ENCODE data around the gene CDK8. TPM values are rescaled to one million over a fixed set of nuclear protein-coding genes. Genes with fewer than 3 reads are reported as not detected.

Gene CDK8
- total RNA-seq, 1 experiment from 2014 or later = 22.2 TPM

DNA sequence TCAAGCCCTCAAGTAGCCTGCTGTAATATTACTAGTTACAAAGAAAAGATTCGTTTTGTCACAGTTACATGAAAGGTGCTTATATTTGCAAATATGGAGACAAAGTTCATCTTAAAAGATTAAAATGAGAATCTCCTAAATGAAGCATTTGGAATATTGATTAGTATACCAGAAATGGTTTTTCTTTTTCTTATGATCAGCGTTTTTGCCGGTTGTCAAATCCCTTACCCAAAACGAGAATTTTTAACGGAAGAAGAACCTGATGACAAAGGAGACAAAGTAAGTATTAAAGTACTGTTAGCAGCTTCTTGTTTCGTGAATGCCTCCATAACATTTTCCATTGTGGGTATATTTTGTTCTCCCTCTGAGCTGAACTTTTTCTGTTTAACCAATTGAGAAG, 147.1 kb downstream of the CDK8 start:
- intact Hi-C loops (cut with micrococcal nuclease) = no loop called here
- ChIA-PET CTCF (interaction anchor here (1.1 kb wide), 1 partner anchor 10 kb away, joined by 7 read pairs; no protein-coding TSS in a partner anchor), POLR2A (interaction anchor here (0.6 kb wide), 1 partner anchor 672 kb away, joined by 3 read pairs; no protein-coding TSS in a partner anchor)
- H3K4me1 Mint-ChIP-seq (ENCODE audit: insufficient read depth, unreplicated experiment) = no peaks in the 10 kb centered on the region
- TF ChIP-seq, protein P1, sequence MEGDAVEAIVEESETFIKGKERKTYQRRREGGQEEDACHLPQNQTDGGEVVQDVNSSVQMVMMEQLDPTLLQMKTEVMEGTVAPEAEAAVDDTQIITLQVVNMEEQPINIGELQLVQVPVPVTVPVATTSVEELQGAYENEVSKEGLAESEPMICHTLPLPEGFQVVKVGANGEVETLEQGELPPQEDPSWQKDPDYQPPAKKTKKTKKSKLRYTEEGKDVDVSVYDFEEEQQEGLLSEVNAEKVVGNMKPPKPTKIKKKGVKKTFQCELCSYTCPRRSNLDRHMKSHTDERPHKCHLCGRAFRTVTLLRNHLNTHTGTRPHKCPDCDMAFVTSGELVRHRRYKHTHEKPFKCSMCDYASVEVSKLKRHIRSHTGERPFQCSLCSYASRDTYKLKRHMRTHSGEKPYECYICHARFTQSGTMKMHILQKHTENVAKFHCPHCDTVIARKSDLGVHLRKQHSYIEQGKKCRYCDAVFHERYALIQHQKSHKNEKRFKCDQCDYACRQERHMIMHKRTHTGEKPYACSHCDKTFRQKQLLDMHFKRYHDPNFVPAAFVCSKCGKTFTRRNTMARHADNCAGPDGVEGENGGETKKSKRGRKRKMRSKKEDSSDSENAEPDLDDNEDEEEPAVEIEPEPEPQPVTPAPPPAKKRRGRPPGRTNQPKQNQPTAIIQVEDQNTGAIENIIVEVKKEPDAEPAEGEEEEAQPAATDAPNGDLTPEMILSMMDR (IDR thresholded peaks at IDR 0.05; ENCODE audit: unreplicated experiment) = no peak
- no peak for DNase-seq (ENCODE audit: unreplicated experiment)
- no TSS peak for BruUV-seq (replicated peaks)
- H3K36me3 Mint-ChIP-seq (ENCODE audit: insufficient read depth, unreplicated experiment) = peaks cover 27% of the 10 kb centered on the region
- no peak overlapping the region for H3K4me3 Mint-ChIP-seq (ENCODE audit: unreplicated experiment)
- H3K9me3 Mint-ChIP-seq (ENCODE audit: unreplicated experiment) = no peaks in the 10 kb centered on the region
- no peaks in the 10 kb centered on the region for H3K27me3 Mint-ChIP-seq (ENCODE audit: insufficient read depth, unreplicated experiment)
- H3K27ac Mint-ChIP-seq (ENCODE audit: low read depth, unreplicated experiment) = no peak overlapping the region

DNA sequence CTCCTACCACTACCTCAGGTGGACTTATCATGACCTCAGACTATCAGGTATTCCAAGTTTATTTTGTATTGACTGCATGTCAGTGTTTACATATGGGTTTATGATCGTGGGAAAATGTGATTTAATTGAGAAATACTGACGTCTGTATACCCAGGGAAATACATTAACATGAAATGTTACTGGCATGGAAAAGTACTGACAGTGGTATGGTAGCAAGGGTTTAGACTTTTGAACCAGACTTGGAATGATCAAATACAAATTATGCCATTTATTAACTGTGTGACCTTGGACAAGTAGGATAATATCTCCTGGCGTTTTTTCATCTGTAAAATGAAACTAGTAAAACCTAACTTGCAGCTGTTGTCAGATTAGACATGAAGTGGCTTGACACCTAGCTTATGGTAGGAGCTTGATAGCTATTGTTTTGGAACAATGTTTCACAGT, 147.7 kb downstream of the CDK8 start:
- no TSS peak for BruUV-seq (replicated peaks)
- TF ChIP-seq, protein P1 (IDR thresholded peaks at IDR 0.05; ENCODE audit: unreplicated experiment) = no peak
- Mint-ChIP-seq H3K27me3 (ENCODE audit: insufficient read depth, unreplicated experiment) (no peaks in the 10 kb centered on the region), H3K27ac (ENCODE audit: low read depth, unreplicated experiment) (no peak overlapping the region), H3K9me3 (ENCODE audit: unreplicated experiment) (no peaks in the 10 kb centered on the region), H3K36me3 (ENCODE audit: insufficient read depth, unreplicated experiment) (peaks cover 31% of the 10 kb centered on the region), H3K4me3 (ENCODE audit: unreplicated experiment) (no peak overlapping the region), H3K4me1 (ENCODE audit: insufficient read depth, unreplicated experiment) (no peaks in the 10 kb centered on the region)
- ChIA-PET CTCF (no interaction called here), POLR2A (interaction anchor here (1.0 kb wide), 1 partner anchor 146 kb away, joined by 3 read pairs; no protein-coding TSS in a partner anchor)
- intact Hi-C loops (cut with micrococcal nuclease) = no loop called here
- DNase-seq (ENCODE audit: unreplicated experiment) = no peak

DNA sequence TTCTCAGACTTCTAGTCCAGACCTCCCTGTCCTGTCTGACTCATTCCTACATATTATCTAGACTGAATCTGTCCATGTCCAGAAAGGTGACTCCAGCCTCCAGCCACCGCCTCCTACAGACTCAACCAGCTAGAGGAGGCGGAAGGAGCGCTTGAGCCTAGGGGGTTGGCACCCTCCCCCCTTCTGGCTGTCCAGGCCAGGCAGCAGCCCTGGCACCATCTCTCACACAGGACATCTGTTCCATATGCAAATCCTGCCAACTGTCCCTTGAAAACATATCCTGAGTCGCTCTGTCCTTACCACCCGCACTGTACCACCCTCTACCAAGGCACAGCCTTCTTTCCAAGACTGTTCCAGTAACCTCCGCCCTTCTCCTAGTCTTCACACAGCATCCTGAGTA, 152.9 kb downstream of the CDK8 start:
- H3K9me3 Mint-ChIP-seq (ENCODE audit: unreplicated experiment) = no peaks in the 10 kb centered on the region
- no peaks in the 10 kb centered on the region for H3K4me1 Mint-ChIP-seq (ENCODE audit: insufficient read depth, unreplicated experiment)
- POLR2A ChIA-PET = no interaction called here
- H3K36me3 Mint-ChIP-seq (ENCODE audit: insufficient read depth, unreplicated experiment) = peaks cover 25% of the 10 kb centered on the region
- BruUV-seq (replicated peaks) = no TSS peak
- H3K27ac Mint-ChIP-seq (ENCODE audit: low read depth, unreplicated experiment) = no peak overlapping the region
- no peak for DNase-seq (ENCODE audit: unreplicated experiment)
- CTCF ChIA-PET = no interaction called here
- intact Hi-C loops (cut with micrococcal nuclease) = no loop called here
- no peak overlapping the region for H3K4me3 Mint-ChIP-seq (ENCODE audit: unreplicated experiment)
- H3K27me3 Mint-ChIP-seq (ENCODE audit: insufficient read depth, unreplicated experiment) = no peaks in the 10 kb centered on the region
- TF ChIP-seq, protein P1 (IDR thresholded peaks at IDR 0.05; ENCODE audit: unreplicated experiment) = no peak

DNA sequence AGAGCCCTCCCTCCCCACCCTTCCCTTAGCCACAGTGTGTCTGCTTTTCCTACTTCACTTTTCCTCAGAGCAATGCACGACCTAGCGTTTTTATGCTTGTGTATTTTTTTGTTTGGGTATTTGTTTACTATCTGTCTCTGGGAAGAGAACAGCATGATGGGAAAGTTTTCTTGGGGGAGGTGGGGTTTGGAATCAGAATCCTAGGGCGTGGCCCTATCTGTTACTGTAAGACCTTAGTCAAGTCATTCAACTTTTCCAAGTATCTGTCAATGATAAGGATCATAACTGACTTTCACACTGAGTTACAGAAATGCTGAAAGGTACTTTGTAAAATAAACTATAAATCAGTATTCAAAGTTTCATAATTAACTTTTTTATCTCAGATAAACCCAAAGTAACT, 157.3 kb downstream of the CDK8 start:
- ChIA-PET CTCF (interaction anchor here (0.5 to 0.7 kb wide), 3 partner anchors 11 to 969 kb away, joined by 3 to 7 read pairs (median 3); no protein-coding TSS in a partner anchor), POLR2A (interaction anchor here (0.6 to 0.7 kb wide), 2 partner anchors 189 to 194 kb away, joined by 3 read pairs; partner anchors contain the start of gene RNF6)
- DNase-seq (ENCODE audit: unreplicated experiment) = no peak
- intact Hi-C loops (cut with micrococcal nuclease) = no loop called here
- Mint-ChIP-seq H3K27me3 (ENCODE audit: insufficient read depth, unreplicated experiment) (no peaks in the 10 kb centered on the region), H3K4me1 (ENCODE audit: insufficient read depth, unreplicated experiment) (no peaks in the 10 kb centered on the region), H3K27ac (ENCODE audit: low read depth, unreplicated experiment) (no peak overlapping the region), H3K9me3 (ENCODE audit: unreplicated experiment) (no peaks in the 10 kb centered on the region), H3K36me3 (ENCODE audit: insufficient read depth, unreplicated experiment) (peaks cover 8% of the 10 kb centered on the region), H3K4me3 (ENCODE audit: unreplicated experiment) (no peak overlapping the region)
- no TSS peak for BruUV-seq (replicated peaks)
- TF ChIP-seq, protein P1 (IDR thresholded peaks at IDR 0.05; ENCODE audit: unreplicated experiment) = no peak

All from MCF 10A (cell line).